ENCODE data around the gene SBNO1. TPM values are rescaled to one million over a fixed set of nuclear protein-coding genes. Genes with fewer than 3 reads are reported as not detected.

The SBNO1 gene
- total RNA-seq, 1 donor from 2014 or later, result 9.8 TPM

- no peak for DNase-seq (ENCODE audit: low spot score in 2 of 2)
- TF ChIP-seq CTCF (IDR thresholded peaks at IDR 0.05), result no peak
- Histone ChIP-seq H3K4me1 (no peaks in the 10 kb centered on the region), H3K9me3 (no peaks in the 10 kb centered on the region), H3K4me3 (no peak overlapping the region), H3K27me3 (no peaks in the 10 kb centered on the region), H3K27ac (no peak overlapping the region), H3K36me3 (peaks cover 42 to 89% of the 10 kb centered on the region in 2 donors)
- intact Hi-C loops (cut with DNase I), result no loop called here
Measured at GRCh38 chr12:123344086-123344485, 20.6 kb downstream of the SBNO1 start.

GRCh38 chr12:123337070-123337469, 27.6 kb downstream of the SBNO1 start:
- intact Hi-C loops (cut with DNase I), result no loop called here
- H3K36me3 ChIP-seq, result peaks cover 41 to 69% of the 10 kb centered on the region in 2 donors

GRCh38 chr12:123336530-123336929, 28.1 kb downstream of the SBNO1 start:
- Histone ChIP-seq H3K4me1 (no peaks in the 10 kb centered on the region), H3K27me3 (no peaks in the 10 kb centered on the region), H3K4me3 (no peak overlapping the region), H3K27ac (no peak overlapping the region), H3K9me3 (no peaks in the 10 kb centered on the region), H3K36me3 (peaks cover 41 to 75% of the 10 kb centered on the region in 2 donors)
- no peak for DNase-seq (ENCODE audit: low spot score in 2 of 2)
- TF ChIP-seq CTCF (IDR thresholded peaks at IDR 0.05), result no peak
- intact Hi-C loops (cut with DNase I), result no loop called here

More at GRCh38 chr12:123337070-123337469, 27.6 kb downstream of the SBNO1 start:
- Histone ChIP-seq H3K4me3 (no peak overlapping the region), H3K27me3 (no peaks in the 10 kb centered on the region), H3K4me1 (no peaks in the 10 kb centered on the region), H3K9me3 (no peaks in the 10 kb centered on the region), H3K27ac (no peak overlapping the region)
- DNase-seq (ENCODE audit: low spot score in 2 of 2), result no peak
- no peak for TF ChIP-seq CTCF (IDR thresholded peaks at IDR 0.05)

GRCh38 chr12:123335490-123335889, 29.2 kb downstream of the SBNO1 start:
- intact Hi-C loops (cut with DNase I), result no loop called here
- Histone ChIP-seq H3K27ac (no peak overlapping the region), H3K36me3 (peaks cover 45 to 72% of the 10 kb centered on the region in 2 donors), H3K4me1 (no peaks in the 10 kb centered on the region), H3K27me3 (no peaks in the 10 kb centered on the region), H3K4me3 (no peak overlapping the region), H3K9me3 (no peaks in the 10 kb centered on the region)
- no peak for DNase-seq (ENCODE audit: low spot score in 2 of 2)
- TF ChIP-seq CTCF (IDR thresholded peaks at IDR 0.05), result no peak

- TF ChIP-seq CTCF (IDR thresholded peaks at IDR 0.05), result no peak
- Histone ChIP-seq H3K27me3 (no peaks in the 10 kb centered on the region), H3K27ac (no peak overlapping the region), H3K36me3 (peaks cover 82 to 89% of the 10 kb centered on the region in 2 donors), H3K4me1 (no peaks in the 10 kb centered on the region), H3K4me3 (no peak overlapping the region), H3K9me3 (no peaks in the 10 kb centered on the region)
- no peak for DNase-seq (ENCODE audit: low spot score in 2 of 2)
- intact Hi-C loops (cut with DNase I), result no loop called here
Measured at GRCh38 chr12:123329799-123330198, 34.8 kb downstream of the SBNO1 start.

GRCh38 chr12:123319826-123320225, 44.8 kb downstream of the SBNO1 start:
- Histone ChIP-seq H3K27ac (no peak overlapping the region), H3K4me3 (no peak overlapping the region), H3K27me3 (no peaks in the 10 kb centered on the region), H3K9me3 (no peaks in the 10 kb centered on the region), H3K36me3 (peaks cover 92 to 96% of the 10 kb centered on the region in 2 donors), H3K4me1 (no peaks in the 10 kb centered on the region)
- no peak for TF ChIP-seq CTCF (IDR thresholded peaks at IDR 0.05)
- intact Hi-C loops (cut with DNase I), result no loop called here
- no peak for DNase-seq (ENCODE audit: low spot score in 2 of 2)
